Activated CD8-positive, alpha-beta T cell treated with anti-CD3 and anti-CD28 coated beads for 36 hours (primary cell): ENCODE measurements around the gene TRAPPC12. TPM values are rescaled to one million over a fixed set of nuclear protein-coding genes. Genes with fewer than 3 reads are reported as not detected.

ENCODE experiments used
- ATAC-seq: fragments of 200-7000 bp; cut with Tn5 transposase; one replicate; pipeline ENCODE4 v1.10.0; 2021; ENCODE audit warnings: mild to moderate bottlenecking, moderate library complexity
- CTCF ChIA-PET: fragments of 350-600 bp; sonication (Branson Sonifier 250); formaldehyde crosslinking; loops from one replicate; lab custom pipeline; 2021; ENCODE audit warnings: antibody characterized with exemption; lab: Charles Lee
- POLR2A ChIA-PET: fragments of 350-600 bp; sonication (Branson Sonifier 250); formaldehyde crosslinking; loops from one replicate; lab custom pipeline; 2021; ENCODE audit warnings: antibody characterized with exemption; lab: Charles Lee
- DNase-seq: peaks from one replicate; pipeline ENCODE4 v3.0.0-alpha.2; 2020
- H3K27ac Mint-ChIP-seq: one replicate; pipeline ENCODE4 v1.8.0; 2021; ENCODE audit warnings: mild to moderate bottlenecking, mixed read lengths
- H3K27me3 Mint-ChIP-seq: one replicate; pipeline ENCODE4 v1.8.0; 2021; ENCODE audit warnings: mixed read lengths
- H3K36me3 Mint-ChIP-seq: one replicate; pipeline ENCODE4 v1.8.0; 2021; ENCODE audit warnings: low read depth, mixed read lengths
- H3K4me1 Mint-ChIP-seq: one replicate; pipeline ENCODE4 v1.8.0; 2021; ENCODE audit warnings: low read depth, mixed read lengths
- H3K4me3 Mint-ChIP-seq: one replicate; pipeline ENCODE4 v1.8.0; 2021; ENCODE audit warnings: mild to moderate bottlenecking, moderate library complexity, mixed read lengths
- H3K9me3 Mint-ChIP-seq: one replicate; pipeline ENCODE4 v1.8.0; 2021; ENCODE audit warnings: mixed read lengths
- intact Hi-C: fragments of 100-400 bp; cut with micrococcal nuclease; formaldehyde crosslinking; loops from one replicate; pipeline ENCODE4 v1.10.0; 2022
- total RNA-seq, 2 experiments: library from RNA; stranded (reverse); gene quantifications; one replicate each; pipeline ENCODE4 v1.2.3, GENCODE V29; 2021
- TF ChIP-seq, protein P1 (sequence below): fragments of 200-600 bp; IDR thresholded peaks from one replicate; pipeline ENCODE4 v1.8.0; 2022; ENCODE audit warnings: antibody characterized with exemption, mild to moderate bottlenecking

Gene TRAPPC12
- total RNA-seq, 2 experiments from 2014 or later, result 52.9 to 65.3 TPM

DNA sequence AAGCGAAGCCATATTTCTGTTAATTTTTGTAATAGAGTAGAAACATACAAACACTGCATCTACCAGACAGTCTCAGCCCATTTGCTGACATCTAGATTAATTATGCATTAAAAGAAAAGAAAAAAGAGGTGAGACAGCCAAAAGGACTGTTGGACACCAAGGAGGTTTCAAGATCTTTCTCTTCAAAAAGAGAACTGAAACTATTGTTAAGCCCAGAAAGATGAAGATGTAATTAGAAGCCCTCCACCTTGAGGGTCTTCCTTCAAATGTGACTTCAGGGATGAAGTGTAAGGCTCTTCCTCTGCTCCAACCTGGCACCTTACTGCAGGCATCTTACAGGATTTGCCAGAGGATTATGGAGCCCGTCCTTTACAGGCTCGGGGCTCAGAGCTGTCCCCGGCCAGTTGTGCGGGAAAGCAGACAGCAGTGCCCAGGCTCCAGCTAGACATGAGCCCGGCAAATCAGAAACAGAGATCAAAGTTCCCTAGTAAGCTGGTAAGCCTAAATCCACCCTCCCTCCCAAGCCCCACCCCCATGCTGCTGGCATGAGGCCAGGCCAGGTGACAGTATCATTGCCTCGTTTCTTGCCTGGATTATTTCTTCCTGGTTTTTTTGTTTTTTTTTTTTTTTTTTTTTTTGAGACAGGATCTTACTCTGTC, 101.0 kb downstream of the TRAPPC12 start:
- POLR2A ChIA-PET, result no interaction called here
- ATAC-seq, result no peak
- CTCF ChIA-PET, result no interaction called here
- Mint-ChIP-seq H3K4me3 (no peak overlapping the region), H3K36me3 (peaks cover 13% of the 10 kb centered on the region), H3K27ac (peak overlapping the region; percentile 46), H3K4me1 (peaks cover 2% of the 10 kb centered on the region), H3K27me3 (no peaks in the 10 kb centered on the region), H3K9me3 (no peaks in the 10 kb centered on the region)
- TF ChIP-seq, protein P1, sequence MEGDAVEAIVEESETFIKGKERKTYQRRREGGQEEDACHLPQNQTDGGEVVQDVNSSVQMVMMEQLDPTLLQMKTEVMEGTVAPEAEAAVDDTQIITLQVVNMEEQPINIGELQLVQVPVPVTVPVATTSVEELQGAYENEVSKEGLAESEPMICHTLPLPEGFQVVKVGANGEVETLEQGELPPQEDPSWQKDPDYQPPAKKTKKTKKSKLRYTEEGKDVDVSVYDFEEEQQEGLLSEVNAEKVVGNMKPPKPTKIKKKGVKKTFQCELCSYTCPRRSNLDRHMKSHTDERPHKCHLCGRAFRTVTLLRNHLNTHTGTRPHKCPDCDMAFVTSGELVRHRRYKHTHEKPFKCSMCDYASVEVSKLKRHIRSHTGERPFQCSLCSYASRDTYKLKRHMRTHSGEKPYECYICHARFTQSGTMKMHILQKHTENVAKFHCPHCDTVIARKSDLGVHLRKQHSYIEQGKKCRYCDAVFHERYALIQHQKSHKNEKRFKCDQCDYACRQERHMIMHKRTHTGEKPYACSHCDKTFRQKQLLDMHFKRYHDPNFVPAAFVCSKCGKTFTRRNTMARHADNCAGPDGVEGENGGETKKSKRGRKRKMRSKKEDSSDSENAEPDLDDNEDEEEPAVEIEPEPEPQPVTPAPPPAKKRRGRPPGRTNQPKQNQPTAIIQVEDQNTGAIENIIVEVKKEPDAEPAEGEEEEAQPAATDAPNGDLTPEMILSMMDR, result no peak
- no peak for DNase-seq
- intact Hi-C loops, result no loop called here

- ChIA-PET CTCF (no interaction called here), POLR2A (no interaction called here)
- Mint-ChIP-seq H3K36me3 (peaks cover 14% of the 10 kb centered on the region), H3K27ac (no peak overlapping the region), H3K27me3 (no peaks in the 10 kb centered on the region), H3K9me3 (no peaks in the 10 kb centered on the region), H3K4me1 (peaks cover 2% of the 10 kb centered on the region), H3K4me3 (no peak overlapping the region)
- TF ChIP-seq, protein P1, result no peak
- DNase-seq (no peak), ATAC-seq (no peak)
- intact Hi-C loops, result no loop called here
Measured at GRCh38 chr2:3481011-3481400, 101.5 kb downstream of the TRAPPC12 start.

GRCh38 chr2:3481736-3482362, 102.4 kb downstream of the TRAPPC12 start:
- Mint-ChIP-seq H3K36me3 (peaks cover 11% of the 10 kb centered on the region), H3K27ac (no peak overlapping the region), H3K27me3 (no peaks in the 10 kb centered on the region), H3K4me1 (peaks cover 2% of the 10 kb centered on the region), H3K4me3 (no peak overlapping the region), H3K9me3 (no peaks in the 10 kb centered on the region)
- DNase-seq (no peak), ATAC-seq (no peak)
- intact Hi-C loops, result no loop called here
- ChIA-PET CTCF (no interaction called here), POLR2A (interaction anchor here (0.7 kb wide), 1 partner anchor 78 kb away, joined by 3 read pairs; no protein-coding TSS in a partner anchor)
- TF ChIP-seq, protein P1, result no peak

DNA sequence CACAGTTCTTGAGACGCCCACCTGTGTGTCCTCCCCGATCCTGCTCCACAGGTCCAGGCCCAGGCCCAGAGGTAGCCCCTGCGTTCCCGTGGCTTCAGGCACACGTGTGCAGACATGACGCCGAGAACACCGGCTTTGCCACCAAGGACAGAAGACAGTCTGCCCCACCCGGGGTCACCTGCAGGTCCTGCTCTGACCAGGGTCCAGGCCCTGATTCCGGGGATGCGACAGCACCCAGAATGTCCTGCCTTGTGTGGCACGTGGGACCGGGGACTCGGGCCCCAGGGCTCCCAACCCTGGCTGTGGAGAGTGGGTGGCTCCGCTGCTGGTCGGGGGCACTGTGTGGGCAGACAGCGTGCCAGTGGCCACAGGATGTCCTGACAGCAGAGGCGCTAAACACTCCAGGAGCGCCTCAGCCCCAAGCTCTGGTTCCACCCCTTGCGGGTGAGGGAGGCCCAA, 102.9 kb downstream of the TRAPPC12 start:
- POLR2A ChIA-PET, result no interaction called here
- Mint-ChIP-seq H3K4me1 (peaks cover 2% of the 10 kb centered on the region), H3K27ac (no peak overlapping the region), H3K9me3 (no peaks in the 10 kb centered on the region), H3K27me3 (no peaks in the 10 kb centered on the region), H3K36me3 (peaks cover 11% of the 10 kb centered on the region), H3K4me3 (no peak overlapping the region)
- CTCF ChIA-PET, result no interaction called here
- ATAC-seq, result no peak
- no peak for DNase-seq
- TF ChIP-seq, protein P1, result no peak
- intact Hi-C loops, result no loop called here
